ENCODE measurements around the gene ZNF227. TPM values are rescaled to one million over a fixed set of nuclear protein-coding genes. Genes with fewer than 3 reads are reported as not detected.

Gene ZNF227
- total and polyA plus RNA-seq, 2 donors (not counting 1 experiment from before 2014, with no cell fraction given): 5.9 to 49.5 TPM

DNA sequence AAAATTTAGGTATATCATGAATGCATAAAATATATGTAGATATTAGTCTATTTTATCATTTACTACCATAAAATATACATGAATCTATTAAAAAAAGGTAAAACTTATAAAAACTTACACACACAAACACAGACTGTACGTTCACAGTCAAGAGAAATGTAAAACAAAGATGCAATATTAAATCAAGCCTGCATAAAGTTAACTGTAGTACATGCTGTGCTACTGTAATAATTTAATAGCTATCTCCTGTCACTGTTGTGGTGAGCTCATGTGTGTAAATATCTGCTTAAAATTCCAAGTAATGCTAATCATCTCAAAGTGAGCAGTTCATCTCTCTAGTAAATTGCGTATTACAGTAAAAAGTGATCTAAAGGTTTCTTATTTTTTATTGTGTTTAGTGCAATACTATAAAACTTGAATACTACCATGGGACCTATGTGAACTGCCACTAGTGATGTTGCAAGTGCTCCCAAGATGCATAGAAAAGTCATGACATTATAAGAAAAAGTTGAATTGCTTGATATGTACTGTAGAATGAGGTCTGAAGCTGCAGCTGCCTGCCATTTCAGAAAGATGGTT lies 46.6 kb downstream of the ZNF227 start:
- DNase-seq (no peak), ATAC-seq (ENCODE audit: low read depth) (no peak)
- intact Hi-C loops (cut with micrococcal nuclease): loop anchor here (1.0 to 5.0 kb wide), 3 partner anchors 46 to 52 kb away; partner anchors contain the start of genes ZNF227 and ZNF235
- H2AFZ ChIP-seq (ENCODE audit: insufficient read depth, low read depth, low read length, poor library complexity, severe bottlenecking): no peak overlapping the region
- H3K79me2 ChIP-seq (ENCODE audit: control insufficient read depth, insufficient read depth, low read length): no peaks in the 10 kb centered on the region
- no peak overlapping the region for H3K4me2 ChIP-seq (replicated peaks; ENCODE audit: low read depth, low read length, poor library complexity, severe bottlenecking)
- H3K9ac ChIP-seq (ENCODE audit: low read length): no peak overlapping the region
- H3K36me3 ChIP-seq (replicated peaks in 1 of 2; ENCODE audit: control extremely low read depth in 1 of 2, control insufficient read depth in 1 of 2, extremely low read depth in 1 of 2, insufficient read depth in 2 of 2, low read length in 1 of 2): no peaks in the 10 kb centered on the region
- Mint-ChIP-seq H3K9me3 (ENCODE audit: insufficient read depth) (peaks cover 32% of the 10 kb centered on the region), H3K27me3 (no peaks in the 10 kb centered on the region), H3K27ac (no peak overlapping the region), H3K4me1 (peaks cover 12% of the 10 kb centered on the region), H3K4me3 (peak overlapping the region; percentile 55)
- POLR2A ChIA-PET: interaction anchor here (0.8 kb wide), 2 partner anchors 46 to 86 kb away, joined by 3 read pairs; partner anchors contain the start of gene ZNF235
- CTCF ChIA-PET: interaction anchor here (1.1 kb wide), 1 partner anchor 47 kb away, joined by 4 read pairs; the partner anchor contains the start of gene ZNF227
- H4K20me1 ChIP-seq (ENCODE audit: control insufficient read depth, insufficient read depth, low read length, poor library complexity, severe bottlenecking): no peaks in the 10 kb centered on the region
- TF ChIP-seq EZH2 (IDR thresholded peaks at IDR 0.05; ENCODE audit: borderline replicate concordance, insufficient read depth, low read depth, low read length, poor library complexity, severe bottlenecking): no peak
- TF ChIP-seq, protein P1, sequence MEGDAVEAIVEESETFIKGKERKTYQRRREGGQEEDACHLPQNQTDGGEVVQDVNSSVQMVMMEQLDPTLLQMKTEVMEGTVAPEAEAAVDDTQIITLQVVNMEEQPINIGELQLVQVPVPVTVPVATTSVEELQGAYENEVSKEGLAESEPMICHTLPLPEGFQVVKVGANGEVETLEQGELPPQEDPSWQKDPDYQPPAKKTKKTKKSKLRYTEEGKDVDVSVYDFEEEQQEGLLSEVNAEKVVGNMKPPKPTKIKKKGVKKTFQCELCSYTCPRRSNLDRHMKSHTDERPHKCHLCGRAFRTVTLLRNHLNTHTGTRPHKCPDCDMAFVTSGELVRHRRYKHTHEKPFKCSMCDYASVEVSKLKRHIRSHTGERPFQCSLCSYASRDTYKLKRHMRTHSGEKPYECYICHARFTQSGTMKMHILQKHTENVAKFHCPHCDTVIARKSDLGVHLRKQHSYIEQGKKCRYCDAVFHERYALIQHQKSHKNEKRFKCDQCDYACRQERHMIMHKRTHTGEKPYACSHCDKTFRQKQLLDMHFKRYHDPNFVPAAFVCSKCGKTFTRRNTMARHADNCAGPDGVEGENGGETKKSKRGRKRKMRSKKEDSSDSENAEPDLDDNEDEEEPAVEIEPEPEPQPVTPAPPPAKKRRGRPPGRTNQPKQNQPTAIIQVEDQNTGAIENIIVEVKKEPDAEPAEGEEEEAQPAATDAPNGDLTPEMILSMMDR (IDR thresholded peaks at IDR 0.05): no peak
- peaks cover 14 to 34% (median 30%) of the 10 kb centered on the region in 3 donors for H3K9me3 ChIP-seq (ENCODE audit: control extremely low read depth in 1 of 3, control insufficient read depth in 2 of 3, insufficient read depth in 1 of 3, low read length in 2 of 3)
- no peak overlapping the region for H3K4me3 ChIP-seq (ENCODE audit: control extremely low read depth in 1 of 5, extremely low read depth in 1 of 5, insufficient read depth in 1 of 5, low read depth in 2 of 5, low read length in 4 of 5)
- no peak overlapping the region for H3K27ac ChIP-seq (ENCODE audit: low read length in 2 of 2)
- peaks cover 5 to 13% of the 10 kb centered on the region in 2 donors for H3K4me1 ChIP-seq (ENCODE audit: control insufficient read depth in 2 of 2, insufficient read depth in 2 of 2, low read length in 2 of 2)
- H3K27me3 ChIP-seq (replicated peaks in 1 of 4; ENCODE audit: control extremely low read depth in 1 of 4, control insufficient read depth in 3 of 4, insufficient read depth in 4 of 4, low read length in 3 of 4): no peaks in the 10 kb centered on the region
- WGBS (ENCODE audit: insufficient coverage): no CpG with 5 or more reads among the region's 2 CpGs

DNA sequence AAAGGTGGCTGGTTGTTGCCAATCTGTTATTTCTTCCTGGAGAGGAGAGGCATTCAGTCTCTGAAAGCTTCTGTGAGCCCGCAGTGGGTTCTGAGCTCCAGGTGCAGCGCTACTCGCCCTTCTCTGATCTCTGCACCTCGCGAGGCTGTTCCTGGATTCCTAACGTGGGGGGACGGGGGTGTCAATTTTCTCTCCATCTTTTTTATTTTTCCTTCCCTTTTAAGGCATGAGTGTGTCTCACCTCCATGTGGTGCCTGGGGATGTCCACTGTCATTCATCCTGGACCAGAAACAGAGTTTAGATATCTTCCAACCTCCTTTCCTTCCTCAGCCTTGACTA lies 48.0 kb downstream of the ZNF227 start:
- Histone ChIP-seq H3K4me2 (replicated peaks; ENCODE audit: low read depth, low read length, poor library complexity, severe bottlenecking) (peak overlapping the region; percentile 70), H3K27me3 (replicated peaks in 1 of 4; ENCODE audit: control extremely low read depth in 1 of 4, control insufficient read depth in 3 of 4, insufficient read depth in 4 of 4, low read length in 3 of 4) (no peaks in the 10 kb centered on the region), H3K36me3 (replicated peaks in 1 of 2; ENCODE audit: control extremely low read depth in 1 of 2, control insufficient read depth in 1 of 2, extremely low read depth in 1 of 2, insufficient read depth in 2 of 2, low read length in 1 of 2) (no peaks in the 10 kb centered on the region), H3K4me3 (ENCODE audit: control extremely low read depth in 1 of 5, extremely low read depth in 1 of 5, insufficient read depth in 1 of 5, low read depth in 2 of 5, low read length in 4 of 5) (peak overlapping the region in 4 of 5 experiments; percentile 31 to 57 (median 53)), H3K9me3 (ENCODE audit: control extremely low read depth in 1 of 3, control insufficient read depth in 2 of 3, insufficient read depth in 1 of 3, low read length in 2 of 3) (peaks cover 13 to 32% (median 21%) of the 10 kb centered on the region in 3 donors), H3K27ac (ENCODE audit: low read length in 2 of 2) (peak overlapping the region in 1 of 2 donors; percentile 25), H3K4me1 (ENCODE audit: control insufficient read depth in 2 of 2, insufficient read depth in 2 of 2, low read length in 2 of 2) (peaks cover 5 to 13% of the 10 kb centered on the region in 2 donors), H2AFZ (ENCODE audit: insufficient read depth, low read depth, low read length, poor library complexity, severe bottlenecking) (peak overlapping the region; percentile 65), H4K20me1 (ENCODE audit: control insufficient read depth, insufficient read depth, low read length, poor library complexity, severe bottlenecking) (no peaks in the 10 kb centered on the region), H3K9ac (ENCODE audit: low read length) (peak overlapping the region; percentile 57), H3K79me2 (ENCODE audit: control insufficient read depth, insufficient read depth, low read length) (no peaks in the 10 kb centered on the region)
- H3K27me3 Mint-ChIP-seq: no peaks in the 10 kb centered on the region
- ChIA-PET POLR2A (no interaction called here), CTCF (interaction anchor here (1.4 kb wide), 1 partner anchor 96 kb away, joined by 3 read pairs; the partner anchor contains the start of gene ZNF226)
- H3K27ac Mint-ChIP-seq: peak overlapping the region; percentile 84
- peak overlapping the region; percentile 71 for H3K4me3 Mint-ChIP-seq
- no peak for ATAC-seq (ENCODE audit: low read depth)
- no peak for TF ChIP-seq EZH2 (IDR thresholded peaks at IDR 0.05; ENCODE audit: borderline replicate concordance, insufficient read depth, low read depth, low read length, poor library complexity, severe bottlenecking)
- TF ChIP-seq, protein P1 (IDR thresholded peaks at IDR 0.05): no peak
- DNase-seq: no peak
- H3K9me3 Mint-ChIP-seq (ENCODE audit: insufficient read depth): peaks cover 27% of the 10 kb centered on the region
- WGBS (ENCODE audit: insufficient coverage): no CpG with 5 or more reads among the region's 7 CpGs
- intact Hi-C loops (cut with micrococcal nuclease): no loop called here
- peaks cover 12% of the 10 kb centered on the region for H3K4me1 Mint-ChIP-seq
